GM18505 (cell line): ENCODE results near the gene RAB4A.
"Not testable (repeated sequence)": the region's sequence is repeated elsewhere in the genome, so short reads cannot be mapped to it uniquely, and the experiment has no call there.

Experiments
- ATAC-seq: cut with Tn5 transposase; IDR thresholded peaks from one replicate; pipeline ENCODE4 v1.9.1; 2021; ENCODE audit not compliant: unreplicated experiment
- POLR2A ChIP-seq: IDR thresholded peaks from 4 replicates; pipeline ENCODE4 v1.6.1; 2011; ENCODE audit warnings: borderline replicate concordance; ENCODE audit not compliant: insufficient read depth, insufficient read length; ENCODE audit errors: extremely low read depth

Gene RAB4A

DNA sequence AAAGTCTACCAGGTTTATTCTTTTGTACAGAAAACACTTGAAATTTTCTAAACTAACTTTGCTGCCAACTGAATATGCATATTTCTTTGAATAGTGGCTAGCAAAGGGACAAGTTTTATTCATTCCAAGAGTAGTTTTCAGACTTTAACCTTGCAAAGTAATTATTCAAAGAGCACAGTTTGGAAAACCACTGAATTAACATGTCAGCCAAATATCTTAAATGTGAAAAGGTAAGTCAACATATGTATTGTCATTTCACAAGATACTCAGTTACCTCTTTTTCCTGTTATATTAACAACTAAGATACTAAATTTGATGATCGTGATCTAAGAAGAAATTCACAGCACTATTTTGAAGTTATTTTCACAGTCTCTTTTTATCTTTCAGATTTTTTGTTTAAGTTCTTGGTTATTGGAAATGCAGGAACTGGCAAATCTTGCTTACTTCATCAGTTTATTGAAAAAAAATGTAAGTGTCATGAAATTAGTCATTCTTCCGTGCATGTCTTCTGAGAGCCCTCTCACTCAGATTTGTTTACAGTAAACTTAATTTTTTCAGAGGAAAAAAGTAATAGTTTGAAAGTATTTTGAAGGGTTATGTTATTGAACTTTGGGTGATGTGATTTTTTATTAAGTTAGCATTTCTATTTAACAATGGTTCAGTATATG, 15.3 kb downstream of the RAB4A start:
- no peak for TF ChIP-seq POLR2A
- no peak for ATAC-seq

GRCh38 chr1:229287267-229287666, 16.4 kb downstream of the RAB4A start:
- no peak for ATAC-seq
- no peak for TF ChIP-seq POLR2A

GRCh38 chr1:229288516-229288915, 17.6 kb downstream of the RAB4A start:
- no peak for ATAC-seq
- TF ChIP-seq POLR2A, result no peak

DNA sequence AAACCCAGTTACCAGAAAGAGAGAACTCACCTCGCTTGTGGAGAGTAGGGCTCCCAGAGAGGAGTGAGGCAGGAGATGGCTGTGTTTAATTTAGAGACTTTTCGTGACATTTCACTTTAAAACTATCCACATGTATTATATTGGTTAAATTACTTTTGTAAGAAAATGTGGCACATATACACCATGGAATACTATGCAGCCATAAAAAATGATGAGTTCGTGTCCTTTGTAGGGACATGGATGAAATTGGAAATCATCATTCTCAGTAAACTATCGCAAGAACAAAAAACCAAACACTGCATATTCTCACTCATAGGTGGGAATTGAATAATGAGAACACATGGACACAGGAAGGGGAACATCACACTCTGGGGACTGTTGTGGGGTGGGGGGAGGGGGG, 20.8 kb downstream of the RAB4A start:
- not testable (repeated sequence) for ATAC-seq

DNA sequence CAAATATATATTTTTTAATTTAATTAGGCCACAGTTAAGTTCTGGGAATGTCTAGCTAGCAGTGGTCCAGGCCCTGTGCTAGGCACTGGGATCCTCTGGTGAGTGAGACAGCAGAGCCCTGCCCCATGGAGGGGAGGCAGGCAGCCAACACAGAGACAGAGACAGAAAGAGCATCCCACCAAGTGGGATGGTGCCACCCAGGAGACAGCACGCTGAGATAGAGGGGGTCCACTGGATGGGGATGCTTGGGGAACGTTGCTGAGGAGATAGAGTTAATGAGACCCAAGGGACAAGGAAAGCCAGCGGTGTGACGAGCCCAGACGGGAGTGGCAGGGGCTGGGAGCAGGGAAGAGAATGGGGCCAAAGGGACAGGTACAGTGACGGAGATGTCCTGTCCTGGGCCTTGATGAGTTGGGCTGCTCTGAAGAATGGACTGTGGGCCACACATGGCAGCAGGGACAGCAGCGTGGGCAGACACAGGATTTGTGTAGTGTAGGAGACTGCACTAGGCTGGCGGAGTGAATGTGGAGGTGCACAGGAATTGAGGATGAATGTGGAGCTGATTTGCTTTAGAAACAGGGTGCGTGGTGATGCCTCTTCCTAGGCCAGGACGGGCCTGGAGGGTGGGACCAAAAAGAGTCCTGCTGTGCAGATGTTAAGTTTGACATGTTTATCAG, 22.8 kb downstream of the RAB4A start:
- ATAC-seq, result no peak
- no peak for TF ChIP-seq POLR2A

DNA sequence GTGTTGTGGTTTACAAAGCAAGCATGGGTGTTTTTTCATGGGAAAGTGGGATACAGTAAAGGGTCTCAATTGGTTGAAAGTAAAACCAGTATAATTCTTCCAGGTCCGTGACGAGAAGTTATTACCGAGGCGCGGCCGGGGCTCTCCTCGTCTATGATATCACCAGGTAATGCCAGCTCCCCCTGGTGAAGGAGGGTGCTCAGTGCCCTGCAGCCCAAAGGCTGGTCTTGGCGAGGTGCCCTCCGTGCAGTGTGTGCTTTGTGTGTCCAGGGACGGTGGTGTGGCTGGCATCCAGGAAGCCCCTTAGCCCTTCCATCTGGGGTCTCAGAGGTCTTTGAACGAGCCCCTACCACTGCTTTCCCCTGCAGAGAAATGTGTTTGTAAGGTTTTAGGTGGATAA, 24.8 kb downstream of the RAB4A start:
- no peak for ATAC-seq
- no peak for TF ChIP-seq POLR2A

- no peak for ATAC-seq
- no peak for TF ChIP-seq POLR2A
These were observed 25.6 kb downstream of the RAB4A start for GRCh38 chr1:229296541-229296941.

GRCh38 chr1:229297746-229298145, 26.8 kb downstream of the RAB4A start:
- ATAC-seq, result no peak

DNA sequence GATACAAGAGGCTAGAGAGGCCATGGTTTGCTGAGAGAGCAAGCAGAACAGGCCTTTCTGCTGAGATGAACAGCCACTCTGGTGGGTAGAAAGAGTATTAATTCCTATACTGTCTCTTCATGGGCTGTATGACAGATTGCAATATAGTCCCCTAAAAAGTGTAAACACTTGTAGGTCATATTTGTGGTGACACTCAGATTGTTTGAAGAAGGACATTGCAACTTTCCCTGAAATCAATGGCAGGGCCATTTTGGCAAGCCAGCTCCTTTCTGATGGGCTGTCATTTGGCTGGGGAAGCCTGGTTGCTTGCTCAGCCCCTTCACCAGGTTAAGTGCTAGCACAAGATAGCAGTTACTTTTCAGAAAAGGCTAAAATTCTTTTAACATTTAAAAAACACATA, 27.5 kb downstream of the RAB4A start:
- ATAC-seq, result no peak
- TF ChIP-seq POLR2A, result no peak

More at GRCh38 chr1:229297746-229298145, 26.8 kb downstream of the RAB4A start:
- no peak for TF ChIP-seq POLR2A

- no peak for ATAC-seq
- TF ChIP-seq POLR2A, result no peak
These were observed 28.1 kb downstream of the RAB4A start for GRCh38 chr1:229298887-229299503.

- ATAC-seq, result no peak
- TF ChIP-seq POLR2A, result no peak
These were observed 29.3 kb downstream of the RAB4A start for GRCh38 chr1:229300099-229300757.

DNA sequence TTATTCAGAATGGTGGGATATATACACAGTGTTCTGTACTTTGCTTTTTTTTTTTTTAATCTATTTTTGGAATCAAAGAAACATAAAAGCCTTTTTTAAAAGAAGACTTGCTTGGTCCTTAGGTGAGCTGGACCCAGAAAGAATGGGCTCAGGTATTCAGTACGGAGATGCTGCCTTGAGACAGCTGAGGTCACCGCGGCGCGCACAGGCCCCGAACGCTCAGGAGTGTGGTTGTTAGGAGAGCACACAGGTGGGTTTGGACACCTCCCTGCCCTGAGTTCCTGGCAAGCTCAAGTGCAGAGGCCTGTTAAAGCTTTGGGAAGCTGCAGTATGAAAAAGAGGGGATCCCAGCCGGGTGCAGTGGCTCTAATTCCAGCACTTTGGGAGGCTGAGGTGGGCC, 31.8 kb downstream of the RAB4A start:
- TF ChIP-seq POLR2A, result no peak
- ATAC-seq, result no peak

DNA sequence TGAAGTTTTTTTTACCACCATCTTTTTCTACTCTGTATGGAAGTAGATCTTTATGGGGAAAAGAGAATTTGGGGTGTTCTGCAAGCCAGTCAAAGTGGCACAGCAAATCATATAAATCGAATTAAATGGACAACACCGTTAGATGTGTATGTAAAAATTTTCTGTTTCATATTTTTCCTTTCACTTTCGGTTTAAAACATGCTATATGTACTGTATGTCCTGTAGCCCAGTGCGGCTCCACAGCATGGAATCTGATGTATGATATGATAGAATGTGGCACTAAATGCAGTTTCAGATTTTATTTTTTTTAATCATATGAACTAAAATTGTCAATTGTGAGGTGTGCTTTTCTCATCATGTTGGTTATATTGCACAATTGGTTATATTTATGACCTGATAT, 32.9 kb downstream of the RAB4A start:
- no peak for TF ChIP-seq POLR2A
- ATAC-seq, result no peak

GRCh38 chr1:229305392-229305791, 34.5 kb downstream of the RAB4A start:
- ATAC-seq, result no peak
- no peak for TF ChIP-seq POLR2A
